IPS DF 6.9 (cell line): ENCODE measurements around the gene PKM.
"Not testable (repeated sequence)": the region's sequence is repeated elsewhere in the genome, so short reads cannot be mapped to it uniquely, and the experiment has no call there.

Source experiments
- DNase-seq: peaks from one replicate; pipeline ENCODE4 v3.0.0-alpha.2; 2013; ENCODE audit warnings: low read depth, low spot score
- H3K27ac ChIP-seq: one replicate; pipeline ENCODE4 v1.5.1; 2013; ENCODE audit warnings: low read length, control low read depth
- H3K27me3 ChIP-seq: 2 replicates; pipeline ENCODE4 v1.6.1; 2013; ENCODE audit warnings: mild to moderate bottlenecking, low read length; ENCODE audit not compliant: control insufficient read depth, insufficient read depth
- H3K36me3 ChIP-seq: 2 replicates; pipeline ENCODE4 v1.6.1; 2013; ENCODE audit warnings: low read length; ENCODE audit not compliant: control insufficient read depth, insufficient read depth
- H3K4me1 ChIP-seq: 2 replicates; pipeline ENCODE4 v1.6.1; 2013; ENCODE audit warnings: low read length; ENCODE audit not compliant: control insufficient read depth, insufficient read depth
- H3K4me3 ChIP-seq: 2 replicates; pipeline ENCODE4 v1.5.1; 2013; ENCODE audit warnings: mild to moderate bottlenecking, low read length
- H3K9me3 ChIP-seq: 2 replicates; pipeline ENCODE4 v1.6.1; 2013; ENCODE audit warnings: low read length, inconsistent platforms; ENCODE audit not compliant: control insufficient read depth, insufficient read depth
- WGBS: extraction: QIAGEN DNeasy Blood & Tissue Kit; methylation state at CpG from one replicate; pipeline ENCODE4 v1.1.7; 2013; ENCODE audit warnings: mixed read lengths, missing lambda C conversion rate; ENCODE audit not compliant: insufficient read length, insufficient coverage; 5-methylcytosine and 5-hydroxymethylcytosine counted together

The PKM gene

GRCh38 chr15:72178976-72179585, 51.9 kb downstream of the PKM start:
- Histone ChIP-seq H3K27ac (no peak overlapping the region), H3K27me3 (peaks cover 3% of the 10 kb centered on the region; the same call in 1 of the 2 replicates), H3K4me1 (no peaks in the 10 kb centered on the region), H3K9me3 (no peaks in the 10 kb centered on the region), H3K4me3 (no peak overlapping the region), H3K36me3 (no peaks in the 10 kb centered on the region)
- no CpG with 5 or more reads among the region's 13 CpGs for WGBS
- no peak for DNase-seq

- H3K27ac ChIP-seq: no peak overlapping the region
- no peaks in the 10 kb centered on the region for H3K9me3 ChIP-seq
- no peaks in the 10 kb centered on the region for H3K27me3 ChIP-seq
- no peak for DNase-seq
- no peaks in the 10 kb centered on the region for H3K36me3 ChIP-seq
- no peaks in the 10 kb centered on the region for H3K4me1 ChIP-seq
- no peak overlapping the region for H3K4me3 ChIP-seq
- no CpG with 5 or more reads among the region's 3 CpGs for WGBS
These were observed 54.2 kb downstream of the PKM start for GRCh38 chr15:72176743-72177142.

GRCh38 chr15:72176159-72176558, 54.8 kb downstream of the PKM start:
- no peaks in the 10 kb centered on the region for H3K36me3 ChIP-seq
- DNase-seq: no peak
- no peaks in the 10 kb centered on the region for H3K27me3 ChIP-seq
- H3K9me3 ChIP-seq: no peaks in the 10 kb centered on the region
- no peak overlapping the region for H3K4me3 ChIP-seq
- no peaks in the 10 kb centered on the region for H3K4me1 ChIP-seq
- no peak overlapping the region for H3K27ac ChIP-seq
- no CpG with 5 or more reads among the region's 6 CpGs for WGBS

GRCh38 chr15:72175186-72176044, 55.6 kb downstream of the PKM start:
- Histone ChIP-seq H3K4me1 (no peaks in the 10 kb centered on the region), H3K9me3 (no peaks in the 10 kb centered on the region), H3K27me3 (no peaks in the 10 kb centered on the region), H3K27ac (no peak overlapping the region), H3K36me3 (no peaks in the 10 kb centered on the region), H3K4me3 (no peak overlapping the region)
- DNase-seq: no peak
- WGBS: 100% methylated on average over 1 of the region's 15 CpGs

- no CpG with 5 or more reads among the region's 5 CpGs for WGBS
These were observed 56.3 kb downstream of the PKM start for GRCh38 chr15:72174551-72175165.

GRCh38 chr15:72173864-72174550, 57.0 kb downstream of the PKM start:
- H3K27me3 ChIP-seq: no peaks in the 10 kb centered on the region
- no peaks in the 10 kb centered on the region for H3K9me3 ChIP-seq
- H3K4me1 ChIP-seq: no peaks in the 10 kb centered on the region
- no peak for DNase-seq
- WGBS: no CpG with 5 or more reads among the region's 12 CpGs
- H3K36me3 ChIP-seq: no peaks in the 10 kb centered on the region
- H3K4me3 ChIP-seq: no peak overlapping the region
- H3K27ac ChIP-seq: no peak overlapping the region

More at GRCh38 chr15:72174551-72175165, 56.3 kb downstream of the PKM start:
- no peak overlapping the region for H3K4me3 ChIP-seq
- H3K9me3 ChIP-seq: no peaks in the 10 kb centered on the region
- H3K27me3 ChIP-seq: no peaks in the 10 kb centered on the region
- H3K27ac ChIP-seq: no peak overlapping the region
- no peaks in the 10 kb centered on the region for H3K36me3 ChIP-seq
- H3K4me1 ChIP-seq: no peaks in the 10 kb centered on the region
- DNase-seq: no peak

- no peaks in the 10 kb centered on the region for H3K9me3 ChIP-seq
- no peaks in the 10 kb centered on the region for H3K36me3 ChIP-seq
- H3K27me3 ChIP-seq: no peaks in the 10 kb centered on the region
- H3K4me3 ChIP-seq: no peak overlapping the region
- H3K27ac ChIP-seq: no peak overlapping the region
- DNase-seq: no peak
- H3K4me1 ChIP-seq: no peaks in the 10 kb centered on the region
- WGBS: no CpG with 5 or more reads among the region's 6 CpGs
These were observed 57.6 kb downstream of the PKM start for GRCh38 chr15:72173401-72173800.

- no peaks in the 10 kb centered on the region for H3K27me3 ChIP-seq
- no peaks in the 10 kb centered on the region for H3K4me1 ChIP-seq
- no peaks in the 10 kb centered on the region for H3K36me3 ChIP-seq
- no peak overlapping the region for H3K27ac ChIP-seq
- no CpG with 5 or more reads among the region's 5 CpGs for WGBS
- no peak overlapping the region for H3K4me3 ChIP-seq
- no peak for DNase-seq
- H3K9me3 ChIP-seq: no peaks in the 10 kb centered on the region
These were observed 58.2 kb downstream of the PKM start for GRCh38 chr15:72172796-72173195.

GRCh38 chr15:72171978-72172377, 59.0 kb downstream of the PKM start:
- H3K4me1 ChIP-seq, DNase-seq, H3K36me3 ChIP-seq, H3K4me3 ChIP-seq, H3K27ac ChIP-seq, H3K9me3 ChIP-seq, H3K27me3 ChIP-seq: not testable (repeated sequence)
- WGBS: no CpG with 5 or more reads among the region's 10 CpGs

- no peaks in the 10 kb centered on the region for H3K9me3 ChIP-seq
- no peaks in the 10 kb centered on the region for H3K27me3 ChIP-seq
- no peaks in the 10 kb centered on the region for H3K36me3 ChIP-seq
- H3K27ac ChIP-seq: no peak overlapping the region
- no peak overlapping the region for H3K4me3 ChIP-seq
- no peak for DNase-seq
- no CpG with 5 or more reads among the region's 7 CpGs for WGBS
- no peaks in the 10 kb centered on the region for H3K4me1 ChIP-seq
These were observed 60.3 kb downstream of the PKM start for GRCh38 chr15:72170691-72171090.
